PC-9 (cell line): ENCODE results near the gene NLN. TPM values are rescaled to one million over a fixed set of nuclear protein-coding genes. Genes with fewer than 3 reads are reported as not detected.

Experiments used
- BruUV-seq: library from RNA; stranded (reverse); fragments of 400-500 nt; replicated peaks from 2 replicates; lab custom pipeline; 2021; lab: Mats Ljungman, UMichigan
- CTCF ChIA-PET: fragments of 300-600 bp; sonication (Branson Sonifier 250); formaldehyde crosslinking; loops from one replicate; lab custom pipeline; 2022; ENCODE audit warnings: antibody characterized with exemption; lab: Charles Lee
- POLR2A ChIA-PET: fragments of 300-600 bp; sonication (Branson Sonifier 250); formaldehyde crosslinking; loops from one replicate; lab custom pipeline; 2022; ENCODE audit warnings: antibody characterized with exemption; ENCODE audit not compliant: unreplicated experiment; lab: Charles Lee
- DNase-seq, 2 experiments: peaks; one replicate each; pipeline versions ENCODE4 v3.0.0 to v3.0.0-alpha.2; 2015 to 2022; ENCODE audit warnings: mixed read lengths in 1 of 2
- H2AFZ ChIP-seq: fragments of 200-600 bp; sonication (generic); 2 replicates; pipeline ENCODE4 v1.8.1; 2017; ENCODE audit warnings: antibody characterized with exemption
- H3F3A ChIP-seq: fragments of 200-600 bp; sonication (generic); 2 replicates; pipeline ENCODE4 v1.8.1; 2017; ENCODE audit warnings: antibody characterized with exemption, mild to moderate bottlenecking, low read depth; ENCODE audit not compliant: insufficient read depth
- H3K27ac ChIP-seq: fragments of 200-600 bp; sonication (generic); 2 replicates; pipeline ENCODE4 v1.6.1; 2016; ENCODE audit warnings: mixed run types
- H3K27me3 ChIP-seq: fragments of 200-600 bp; sonication (generic); 2 replicates; pipeline ENCODE4 v1.6.1; 2016; ENCODE audit warnings: low read depth, mixed run types; ENCODE audit not compliant: insufficient read depth
- H3K36me3 ChIP-seq: fragments of 200-600 bp; sonication (generic); 2 replicates; pipeline ENCODE4 v1.6.1; 2016; ENCODE audit warnings: low read depth, mixed run types
- H3K4me1 ChIP-seq: fragments of 200-600 bp; sonication (generic); replicated peaks from 2 replicates; pipeline ENCODE4 v1.6.1; 2016; ENCODE audit warnings: mixed run types; ENCODE audit not compliant: insufficient read depth
- H3K4me2 ChIP-seq: fragments of 200-600 bp; sonication (generic); 2 replicates; pipeline ENCODE4 v1.6.1; 2017; ENCODE audit warnings: mixed run types
- H3K4me3 ChIP-seq: fragments of 200-600 bp; sonication (generic); 2 replicates; pipeline ENCODE4 v1.6.1; 2016; ENCODE audit warnings: mixed run types
- H3K79me2 ChIP-seq: fragments of 200-600 bp; sonication (generic); 2 replicates; pipeline ENCODE4 v1.6.1; 2017; ENCODE audit warnings: low read depth, mixed run types
- H3K9me2 ChIP-seq: fragments of 200-600 bp; sonication (generic); 2 replicates; pipeline ENCODE4 v1.8.1; 2017; ENCODE audit warnings: mild to moderate bottlenecking; ENCODE audit not compliant: insufficient read depth
- H3K9me3 ChIP-seq: fragments of 200-600 bp; sonication (generic); 2 replicates; pipeline ENCODE4 v1.8.1; 2016; ENCODE audit warnings: low read depth; ENCODE audit not compliant: insufficient read depth
- H4K20me1 ChIP-seq: fragments of 200-600 bp; sonication (generic); 2 replicates; pipeline ENCODE4 v1.8.1; 2017; ENCODE audit not compliant: insufficient read depth
- EZH2 ChIP-seq: fragments of 200-600 bp; sonication (generic); IDR thresholded peaks from 2 replicates; pipeline ENCODE4 v1.8.0; 2017; ENCODE audit warnings: antibody characterized with exemption, low read depth
- intact Hi-C: fragments of 100-400 bp; cut with micrococcal nuclease; formaldehyde crosslinking; loops from one replicate; pipeline ENCODE4 v1.10.0; 2022; ENCODE audit not compliant: unreplicated experiment
- total RNA-seq: library from RNA; stranded (reverse); gene quantifications from 2 replicates; pipeline ENCODE4 v1.2.3, GENCODE V29; 2021
- TF ChIP-seq, protein P1 (sequence below): fragments of 200-600 bp; sonication (generic); conservative IDR thresholded peaks from 2 replicates; pipeline ENCODE4 v1.6.1; 2017; ENCODE audit warnings: mixed run types, antibody characterized with exemption, mild to moderate bottlenecking, moderate library complexity

NLN gene
- total RNA-seq, 1 experiment from 2014 or later: 56.7 TPM

- intact Hi-C loops: no loop called here
- Histone ChIP-seq H3F3A (no peaks in the 10 kb centered on the region; the same call in 1 of the 2 replicates), H4K20me1 (no peaks in the 10 kb centered on the region), H3K79me2 (no peaks in the 10 kb centered on the region), H3K27me3 (no peaks in the 10 kb centered on the region), H3K4me3 (no peak overlapping the region), H3K27ac (no peak overlapping the region), H3K4me1 (no peaks in the 10 kb centered on the region), H3K9me2 (no peaks in the 10 kb centered on the region), H3K4me2 (no peak overlapping the region), H3K9me3 (no peaks in the 10 kb centered on the region), H3K36me3 (no peaks in the 10 kb centered on the region), H2AFZ (no peak overlapping the region)
- TF ChIP-seq EZH2: no peak
- TF ChIP-seq, protein P1, sequence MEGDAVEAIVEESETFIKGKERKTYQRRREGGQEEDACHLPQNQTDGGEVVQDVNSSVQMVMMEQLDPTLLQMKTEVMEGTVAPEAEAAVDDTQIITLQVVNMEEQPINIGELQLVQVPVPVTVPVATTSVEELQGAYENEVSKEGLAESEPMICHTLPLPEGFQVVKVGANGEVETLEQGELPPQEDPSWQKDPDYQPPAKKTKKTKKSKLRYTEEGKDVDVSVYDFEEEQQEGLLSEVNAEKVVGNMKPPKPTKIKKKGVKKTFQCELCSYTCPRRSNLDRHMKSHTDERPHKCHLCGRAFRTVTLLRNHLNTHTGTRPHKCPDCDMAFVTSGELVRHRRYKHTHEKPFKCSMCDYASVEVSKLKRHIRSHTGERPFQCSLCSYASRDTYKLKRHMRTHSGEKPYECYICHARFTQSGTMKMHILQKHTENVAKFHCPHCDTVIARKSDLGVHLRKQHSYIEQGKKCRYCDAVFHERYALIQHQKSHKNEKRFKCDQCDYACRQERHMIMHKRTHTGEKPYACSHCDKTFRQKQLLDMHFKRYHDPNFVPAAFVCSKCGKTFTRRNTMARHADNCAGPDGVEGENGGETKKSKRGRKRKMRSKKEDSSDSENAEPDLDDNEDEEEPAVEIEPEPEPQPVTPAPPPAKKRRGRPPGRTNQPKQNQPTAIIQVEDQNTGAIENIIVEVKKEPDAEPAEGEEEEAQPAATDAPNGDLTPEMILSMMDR: no peak
- no TSS peak for BruUV-seq
- ChIA-PET CTCF (no interaction called here), POLR2A (no interaction called here)
- DNase-seq: no peak
Measured at GRCh38 chr5:65708145-65708544, 13.9 kb upstream of the NLN start.

GRCh38 chr5:65718576-65719310, 3.3 kb upstream of the NLN start:
- Histone ChIP-seq H3K4me2 (no peak overlapping the region), H3K9me3 (no peaks in the 10 kb centered on the region), H3K79me2 (peaks cover 10% of the 10 kb centered on the region), H3K9me2 (no peaks in the 10 kb centered on the region; the same call in 1 of the 2 replicates), H3K4me3 (no peak overlapping the region), H2AFZ (no peak overlapping the region), H3K36me3 (no peaks in the 10 kb centered on the region), H3K4me1 (peaks cover 12% of the 10 kb centered on the region), H3K27me3 (no peaks in the 10 kb centered on the region), H3K27ac (no peak overlapping the region), H3F3A (peaks cover 9% of the 10 kb centered on the region; the same call in 1 of the 2 replicates), H4K20me1 (no peaks in the 10 kb centered on the region)
- POLR2A ChIA-PET: no interaction called here
- intact Hi-C loops: no loop called here
- no peak for DNase-seq
- CTCF ChIA-PET: no interaction called here
- TF ChIP-seq, protein P1: no peak
- no peak for TF ChIP-seq EZH2
- no TSS peak for BruUV-seq

GRCh38 chr5:65721050-65721719, 820 bp upstream of the NLN start:
- Histone ChIP-seq H3K27me3 (no peaks in the 10 kb centered on the region), H3K79me2 (peaks cover 34% of the 10 kb centered on the region), H3K27ac (no peak overlapping the region), H3K4me2 (peak overlapping the region; percentile 90), H4K20me1 (no peaks in the 10 kb centered on the region), H3K4me1 (peaks cover 26% of the 10 kb centered on the region), H3K9me2 (no peaks in the 10 kb centered on the region; the same call in 1 of the 2 replicates), H3K36me3 (0 out of 2 replicates have a peak, but pooled peaks cover 8% of the 10 kb centered on the region), H3K4me3 (peak overlapping the region; percentile 61), H2AFZ (peak overlapping the region; percentile 95), H3K9me3 (no peaks in the 10 kb centered on the region), H3F3A (peaks cover 9% of the 10 kb centered on the region; the same call in 1 of the 2 replicates)
- DNase-seq: peak in 1 of 2 experiments; percentile 20
- TF ChIP-seq, protein P1: no peak
- no peak for TF ChIP-seq EZH2
- CTCF ChIA-PET: no interaction called here
- POLR2A ChIA-PET: interaction anchor here (0.6 kb wide), 1 partner anchor 141 kb away, joined by 3 read pairs; no protein-coding TSS in a partner anchor
- TSS peak; percentile 58 for BruUV-seq
- intact Hi-C loops: loop anchor here (5.0 kb wide), 2 partner anchors 91 to 206 kb away; partner anchors contain the start of gene ERBIN
